T-cell (primary cell): ENCODE results near the gene HSCB. TPM values are rescaled to one million over a fixed set of nuclear protein-coding genes. Genes with fewer than 3 reads are reported as not detected.

Experiments
- ATAC-seq, 4 experiments: fragments of 200-7000 bp in 3 of 4; fragments of 150-1000 bp in 1 of 4; cut with Tn5 transposase; replicated peaks in 1 of 4; 1 replicate in 3 of 4; 2 replicates in 1 of 4; pipeline ENCODE4 v1.10.0; 2021; ENCODE audit warnings: moderate library complexity in 3 of 4, mild to moderate bottlenecking in 2 of 4, moderate number of reproducible peaks in 1 of 4
- CTCF ChIA-PET, 2 donors: fragments of 300-600 bp; sonication (Branson Sonifier 250); formaldehyde crosslinking; loops; one replicate each; lab custom pipeline; 2022; ENCODE audit warnings: antibody characterized with exemption in 2 of 2; lab: Charles Lee
- POLR2A ChIA-PET, 2 donors: fragments of 300-600 bp; sonication (Branson Sonifier 250); formaldehyde crosslinking; loops; one replicate each; lab custom pipeline; 2022; ENCODE audit warnings: antibody characterized with exemption in 2 of 2; lab: Charles Lee
- DNase-seq, 35 experiments: peaks; one replicate each; pipeline versions ENCODE4 v3.0.0 to v3.0.0-alpha.2; 2013 to 2023
- H3K27ac ChIP-seq: one replicate; pipeline ENCODE4 v1.5.1; 2013; ENCODE audit warnings: low read length
- H3K27me3 ChIP-seq, 2 experiments: replicated peaks in 1 of 2; 1 replicate in 1 of 2; 2 replicates in 1 of 2; pipeline versions ENCODE4 v1.6.1 to v1.7.0; 2013; ENCODE audit warnings: low read length in 1 of 2, mixed read lengths in 1 of 2; ENCODE audit not compliant: control insufficient read depth in 2 of 2, insufficient read depth in 2 of 2; ENCODE audit errors: extremely low read depth in 1 of 2
- H3K36me3 ChIP-seq, 2 donors: 1 replicate in 1 of 2; 2 replicates in 1 of 2; pipeline versions ENCODE4 v1.6.1 to v1.7.0; 2013; ENCODE audit warnings: low read length in 1 of 2; ENCODE audit not compliant: control insufficient read depth in 2 of 2, insufficient read depth in 1 of 2; ENCODE audit errors: extremely low read depth in 1 of 2
- H3K4me1 ChIP-seq, 2 experiments: 1 replicate in 1 of 2; 2 replicates in 1 of 2; pipeline versions ENCODE4 v1.6.1 to v1.7.0; 2013; ENCODE audit warnings: low read length in 2 of 2, mixed read lengths in 1 of 2; ENCODE audit not compliant: insufficient read depth in 2 of 2, control insufficient read depth in 1 of 2; ENCODE audit errors: extremely low read depth in 1 of 2
- H3K4me3 ChIP-seq, 2 donors: 1 replicate in 1 of 2; 2 replicates in 1 of 2; pipeline versions ENCODE4 v1.5.1 to v1.7.0; 2013; ENCODE audit warnings: mild to moderate bottlenecking in 2 of 2, low read length in 1 of 2, moderate library complexity in 1 of 2; ENCODE audit not compliant: control insufficient read depth in 1 of 2; ENCODE audit errors: extremely low read depth in 1 of 2
- H3K9me3 ChIP-seq: 2 replicates; pipeline ENCODE4 v1.7.0; 2013
- H3K27ac Mint-ChIP-seq, 2 donors: one replicate each; pipeline ENCODE4 v1.8.0; 2020 to 2021; ENCODE audit warnings: mild to moderate bottlenecking in 2 of 2, mixed read lengths in 2 of 2
- H3K27me3 Mint-ChIP-seq, 2 donors: one replicate each; pipeline ENCODE4 v1.8.0; 2021 to 2022; ENCODE audit warnings: mixed read lengths in 2 of 2
- H3K36me3 Mint-ChIP-seq: one replicate; pipeline ENCODE4 v1.8.0; 2021; ENCODE audit warnings: mixed read lengths
- H3K4me1 Mint-ChIP-seq, 3 donors: one replicate each; pipeline ENCODE4 v1.8.0; 2020 to 2022; ENCODE audit warnings: mixed read lengths in 3 of 3, mild to moderate bottlenecking in 1 of 3
- H3K4me3 Mint-ChIP-seq, 3 donors: one replicate each; pipeline ENCODE4 v1.8.0; 2020 to 2022; ENCODE audit warnings: mild to moderate bottlenecking in 3 of 3, mixed read lengths in 3 of 3, moderate library complexity in 3 of 3
- H3K9me3 Mint-ChIP-seq, 3 donors: one replicate each; pipeline ENCODE4 v1.8.0; 2020 to 2022; ENCODE audit warnings: mixed read lengths in 3 of 3
- WGBS: methylation state at CpG from one replicate; pipeline ENCODE4 v1.1.5; 2013; ENCODE audit warnings: missing lambda C conversion rate; ENCODE audit not compliant: insufficient coverage; 5-methylcytosine and 5-hydroxymethylcytosine counted together
- total RNA-seq, 35 experiments: library from RNA in 6 of 35; stranded (reverse) in 6 of 35; fragments of 120-200 nt in 1 of 35; gene quantifications; one replicate each; pipeline versions ENCODE4 v1.2.1 to v1.2.4 and lab custom pipeline; 2013 to 2026

HSCB gene
- total RNA-seq, 5 donors from 2014 or later (not counting 1 experiment from before 2014, with no cell fraction given) = 6.9 to 11.9 (median 11.5) TPM

- Histone ChIP-seq H3K36me3 (peaks cover 0 to 3% of the 10 kb centered on the region in 2 donors), H3K4me1 (no peaks in the 10 kb centered on the region), H3K27ac (no peak overlapping the region), H3K4me3 (no peak overlapping the region), H3K27me3 (no peaks in the 10 kb centered on the region), H3K9me3 (no peaks in the 10 kb centered on the region)
- peaks cover 12% of the 10 kb centered on the region for H3K36me3 Mint-ChIP-seq
- WGBS = 96% methylated on average over 3 of the region's 3 CpGs
- H3K4me1 Mint-ChIP-seq = peaks cover 0 to 3% (median 2%) of the 10 kb centered on the region in 3 donors
- DNase-seq = no peak
- H3K9me3 Mint-ChIP-seq = no peaks in the 10 kb centered on the region
- H3K27ac Mint-ChIP-seq = no peak overlapping the region
- ChIA-PET POLR2A (no interaction called here), CTCF (no interaction called here)
- no peak overlapping the region for H3K4me3 Mint-ChIP-seq
- ATAC-seq = no peak
- H3K27me3 Mint-ChIP-seq = no peaks in the 10 kb centered on the region
Measured at GRCh38 chr22:28718044-28718443, 23.8 kb upstream of the HSCB start.

GRCh38 chr22:28728002-28728401 is 13.8 kb upstream of the HSCB start:
- WGBS = no CpG with 5 or more reads among the region's 1 CpG
- ATAC-seq = no peak

DNA sequence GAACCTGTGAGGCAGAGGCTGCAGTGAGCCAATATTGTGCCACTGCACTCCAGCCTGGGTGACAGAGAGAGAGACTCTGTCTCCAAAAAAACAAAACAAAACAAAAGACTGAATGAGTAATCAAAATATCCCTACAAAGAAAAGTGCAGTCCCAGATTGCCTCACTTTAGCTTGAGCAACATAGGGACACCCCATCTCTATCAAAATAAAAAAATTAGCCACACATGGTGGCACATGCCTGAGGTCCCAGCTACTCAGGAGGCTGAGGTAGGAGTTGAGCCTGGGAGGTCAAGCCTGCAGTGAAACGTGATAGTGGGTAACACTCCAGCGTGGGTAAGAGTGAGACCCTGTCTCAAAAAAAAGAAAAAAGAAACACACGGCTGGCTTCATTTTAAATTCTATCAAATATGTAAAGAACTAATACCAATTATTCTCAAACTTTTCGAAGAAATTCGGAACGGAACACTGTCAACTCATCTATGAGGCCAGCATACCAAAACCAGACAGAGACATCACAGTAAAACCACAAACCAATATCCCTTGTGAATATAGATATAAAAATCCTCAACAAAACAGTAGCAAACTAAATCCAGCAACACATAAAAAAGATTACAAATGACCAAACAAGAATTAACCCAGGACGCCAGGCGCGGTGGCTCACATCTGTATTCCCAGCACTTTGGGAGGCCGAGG is 13.1 kb upstream of the HSCB start:
- H3K27me3 ChIP-seq = no peaks in the 10 kb centered on the region
- CTCF ChIA-PET = interaction anchor here in 1 of 2 donors (0.8 kb wide), 1 partner anchor 150 kb away, joined by 5 read pairs; no protein-coding TSS in a partner anchor
- no peak for ATAC-seq

More at GRCh38 chr22:28728002-28728401, 13.8 kb upstream of the HSCB start:
- peaks cover 0 to 3% of the 10 kb centered on the region in 2 donors for H3K36me3 ChIP-seq
- no peak for DNase-seq
- H3K4me3 ChIP-seq = no peak overlapping the region
- Mint-ChIP-seq H3K36me3 (peaks cover 22% of the 10 kb centered on the region), H3K27me3 (no peaks in the 10 kb centered on the region), H3K4me1 (peaks cover 0 to 5% (median 0%) of the 10 kb centered on the region in 3 donors), H3K4me3 (no peak overlapping the region), H3K9me3 (no peaks in the 10 kb centered on the region), H3K27ac (no peak overlapping the region)
- no peaks in the 10 kb centered on the region for H3K27me3 ChIP-seq
- ChIA-PET CTCF (no interaction called here), POLR2A (no interaction called here)
- H3K27ac ChIP-seq = no peak overlapping the region
- H3K9me3 ChIP-seq = no peaks in the 10 kb centered on the region
- H3K4me1 ChIP-seq = no peaks in the 10 kb centered on the region

GRCh38 chr22:28730179-28730578 is 11.7 kb upstream of the HSCB start:
- no peak for ATAC-seq
- H3K27ac Mint-ChIP-seq = no peak overlapping the region
- DNase-seq = no peak
- no peaks in the 10 kb centered on the region for H3K36me3 ChIP-seq
- no peak overlapping the region for H3K4me3 ChIP-seq
- POLR2A ChIA-PET = no interaction called here
- no peak overlapping the region for H3K4me3 Mint-ChIP-seq
- no peaks in the 10 kb centered on the region for H3K9me3 ChIP-seq
- CTCF ChIA-PET = interaction anchor here in 1 of 2 donors (0.6 kb wide), 1 partner anchor 1703 kb away, joined by 5 read pairs; no protein-coding TSS in a partner anchor
- no CpG with 5 or more reads among the region's 3 CpGs for WGBS
- peaks cover 0 to 5% (median 0%) of the 10 kb centered on the region in 3 donors for H3K4me1 Mint-ChIP-seq
- H3K27me3 Mint-ChIP-seq = no peaks in the 10 kb centered on the region
- peaks cover 21% of the 10 kb centered on the region for H3K36me3 Mint-ChIP-seq
- H3K4me1 ChIP-seq = no peaks in the 10 kb centered on the region
- no peaks in the 10 kb centered on the region for H3K27me3 ChIP-seq
- H3K27ac ChIP-seq = no peak overlapping the region
- no peaks in the 10 kb centered on the region for H3K9me3 Mint-ChIP-seq

More for the DNA sequence above, 13.1 kb upstream of the HSCB start:
- POLR2A ChIA-PET = interaction anchor here in 1 of 2 donors (0.6 kb wide), 1 partner anchor 183 kb away, joined by 4 read pairs; no protein-coding TSS in a partner anchor
- Mint-ChIP-seq H3K27me3 (no peaks in the 10 kb centered on the region), H3K4me3 (no peak overlapping the region), H3K36me3 (peaks cover 26% of the 10 kb centered on the region), H3K27ac (no peak overlapping the region), H3K4me1 (peaks cover 0 to 5% (median 0%) of the 10 kb centered on the region in 3 donors), H3K9me3 (no peaks in the 10 kb centered on the region)
- H3K4me3 ChIP-seq = no peak overlapping the region
- H3K36me3 ChIP-seq = peaks cover 0 to 3% of the 10 kb centered on the region in 2 donors
- H3K27ac ChIP-seq = no peak overlapping the region
- no peaks in the 10 kb centered on the region for H3K4me1 ChIP-seq
- 100% methylated on average over 3 of the region's 10 CpGs for WGBS
- DNase-seq = no peak
- no peaks in the 10 kb centered on the region for H3K9me3 ChIP-seq

DNA sequence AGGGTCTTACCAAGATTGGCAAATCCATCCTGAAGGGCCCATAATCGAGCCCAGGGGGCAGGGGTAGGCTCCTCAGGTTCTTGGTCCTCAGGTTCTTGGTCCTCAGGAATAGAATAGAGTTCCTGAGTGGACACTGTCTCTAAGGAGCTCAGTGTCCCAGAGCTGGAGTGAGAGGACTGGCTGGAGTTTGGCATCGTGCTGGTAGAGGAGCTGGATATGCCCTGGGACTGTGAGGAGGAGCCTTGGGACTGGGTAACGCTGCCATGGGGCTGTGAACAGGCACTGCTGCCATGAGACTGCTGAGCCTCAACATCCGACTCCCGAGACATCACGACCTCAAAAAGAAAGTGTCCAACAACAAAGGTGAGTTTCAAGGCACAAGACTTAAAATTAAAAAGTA is 7.4 kb upstream of the HSCB start:
- WGBS = 94% methylated on average over 6 of the region's 6 CpGs
- Mint-ChIP-seq H3K4me3 (no peak overlapping the region), H3K27me3 (no peaks in the 10 kb centered on the region), H3K36me3 (peaks cover 14% of the 10 kb centered on the region), H3K4me1 (peaks cover 0 to 5% (median 0%) of the 10 kb centered on the region in 3 donors), H3K27ac (no peak overlapping the region), H3K9me3 (no peaks in the 10 kb centered on the region)
- Histone ChIP-seq H3K27me3 (no peaks in the 10 kb centered on the region), H3K9me3 (no peaks in the 10 kb centered on the region), H3K4me3 (no peak overlapping the region), H3K27ac (no peak overlapping the region), H3K36me3 (no peaks in the 10 kb centered on the region), H3K4me1 (no peaks in the 10 kb centered on the region)
- DNase-seq (no peak), ATAC-seq (no peak)
- CTCF ChIA-PET = no interaction called here
- POLR2A ChIA-PET = no interaction called here

- Mint-ChIP-seq H3K27ac (no peak overlapping the region), H3K4me3 (no peak overlapping the region), H3K4me1 (peaks cover 8 to 15% (median 10%) of the 10 kb centered on the region in 3 donors), H3K36me3 (peaks cover 14% of the 10 kb centered on the region), H3K27me3 (no peaks in the 10 kb centered on the region), H3K9me3 (no peaks in the 10 kb centered on the region)
- ChIA-PET POLR2A (no interaction called here), CTCF (interaction anchor here in 1 of 2 donors (0.7 kb wide), 1 partner anchor 140 kb away, joined by 3 read pairs; no protein-coding TSS in a partner anchor)
- no peaks in the 10 kb centered on the region for H3K36me3 ChIP-seq
- DNase-seq (no peak), ATAC-seq (no peak)
- H3K27me3 ChIP-seq = no peaks in the 10 kb centered on the region
- WGBS = 90% methylated on average over 4 of the region's 7 CpGs
- no peak overlapping the region for H3K4me3 ChIP-seq
- H3K27ac ChIP-seq = no peak overlapping the region
- peaks cover 3 to 5% of the 10 kb centered on the region in 2 experiments for H3K4me1 ChIP-seq
- no peaks in the 10 kb centered on the region for H3K9me3 ChIP-seq
Measured at GRCh38 chr22:28736301-28737155, 5.3 kb upstream of the HSCB start.
